ENCODE data around the gene ATE1.
A peak's percentile ranks its signal among the peaks of the same experiment; 100 is the strongest.
"Not testable (repeated sequence)": the region's sequence is repeated elsewhere in the genome, so short reads cannot be mapped to it uniquely, and the experiment has no call there.

Gene ATE1

GRCh38 chr10:121927841-121928527 is at the start of gene ATE1:
Gene ATE1, minus strand, starts transcription at chr10:121928031. Its CDS starts 82 bp downstream, at chr10:121927949.
- DNase-seq (ENCODE audit: low read depth) = peak; percentile 72

DNA sequence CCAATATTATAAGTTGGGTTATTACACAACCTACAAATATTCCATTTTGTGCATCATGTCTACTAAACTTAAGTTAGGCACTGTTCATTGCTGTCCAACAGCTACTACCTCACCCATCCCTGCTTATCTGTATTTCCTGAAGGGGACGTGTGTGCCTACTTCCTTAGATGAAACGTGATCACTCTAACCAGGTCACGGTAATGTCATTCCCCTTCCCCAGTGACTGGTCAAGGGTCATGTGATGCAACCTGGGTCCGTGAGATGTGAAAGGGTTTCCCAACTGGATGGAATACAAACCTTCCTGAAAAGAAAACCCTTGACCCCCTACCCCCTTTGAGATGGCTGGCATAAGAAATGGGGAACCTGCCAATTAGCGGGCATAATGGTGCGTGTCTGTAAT is 48.8 kb upstream of the ATE1 start:
- no peak for DNase-seq (ENCODE audit: low read depth)

DNA sequence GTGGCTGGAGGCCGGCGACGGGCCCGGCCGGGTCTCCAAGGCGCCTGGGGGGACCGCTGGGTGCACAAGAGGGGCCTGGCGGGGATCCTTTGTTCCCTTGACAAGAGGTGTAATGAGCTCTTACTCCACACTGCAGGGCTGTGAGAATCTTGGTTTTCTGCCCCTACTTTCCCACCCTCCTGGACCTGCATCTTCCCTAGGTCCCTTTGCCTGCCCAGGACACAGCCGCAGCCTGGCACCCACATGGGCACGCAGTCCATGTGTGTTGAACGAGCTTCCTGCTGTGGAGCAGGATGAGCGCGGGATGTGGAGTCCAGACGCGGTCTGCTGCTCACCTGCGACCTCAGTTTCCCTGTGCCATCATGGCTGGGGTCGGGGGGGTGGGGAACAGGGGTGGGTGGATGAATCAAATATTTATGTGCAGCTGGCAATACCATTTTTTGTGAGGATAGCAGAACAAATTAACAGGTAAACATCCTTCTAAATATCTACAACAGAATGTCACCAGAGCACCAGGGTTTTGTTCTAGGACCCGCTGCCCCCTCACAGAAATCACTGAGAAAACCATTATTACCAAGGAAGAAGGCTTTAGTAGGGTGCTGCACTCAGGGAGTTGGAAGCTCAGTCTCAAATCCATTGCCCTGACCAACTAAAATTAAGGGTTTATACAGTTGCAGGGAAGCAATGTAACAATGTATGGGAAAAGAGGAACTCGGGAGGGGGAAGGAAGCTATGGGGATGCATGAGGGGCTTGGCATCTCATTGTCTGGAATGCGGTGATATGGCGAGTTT is 47.7 kb upstream of the ATE1 start:
- no peak for DNase-seq (ENCODE audit: low read depth)

- DNase-seq (ENCODE audit: low read depth) = peak; percentile 62
Observed at GRCh38 chr10:121974535-121975294, 46.9 kb upstream of the ATE1 start, which contains the start of gene NSMCE4A. Gene NSMCE4A, minus strand, starts transcription at chr10:121975217. Its CDS starts 52 bp downstream, at chr10:121975165.

DNA sequence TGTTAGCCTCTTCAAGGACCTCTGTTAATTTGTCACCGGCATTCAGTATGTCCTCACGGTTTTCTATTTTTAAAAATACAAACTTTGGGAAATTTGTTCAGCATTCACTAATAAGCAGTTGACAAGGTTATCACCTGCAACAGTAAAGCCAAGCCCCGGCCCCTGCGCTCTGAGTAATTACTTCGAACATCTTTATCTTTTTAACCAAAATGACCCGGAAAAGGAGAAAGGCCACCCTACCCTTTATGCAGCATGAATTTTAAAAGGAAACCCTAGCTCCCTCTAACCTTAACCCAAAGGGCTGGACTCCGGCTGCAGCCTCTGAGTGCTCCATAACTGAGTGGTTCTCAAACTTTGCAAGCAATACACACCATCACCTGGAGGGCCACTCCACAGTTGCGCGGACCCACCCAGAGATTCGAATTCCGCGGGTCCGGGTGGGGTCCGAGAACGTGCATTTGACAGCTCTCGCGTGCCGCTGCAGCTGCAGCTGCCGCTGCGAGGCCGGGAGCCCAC is 46.2 kb upstream of the ATE1 start:
- DNase-seq (ENCODE audit: low read depth) = no peak

DNA sequence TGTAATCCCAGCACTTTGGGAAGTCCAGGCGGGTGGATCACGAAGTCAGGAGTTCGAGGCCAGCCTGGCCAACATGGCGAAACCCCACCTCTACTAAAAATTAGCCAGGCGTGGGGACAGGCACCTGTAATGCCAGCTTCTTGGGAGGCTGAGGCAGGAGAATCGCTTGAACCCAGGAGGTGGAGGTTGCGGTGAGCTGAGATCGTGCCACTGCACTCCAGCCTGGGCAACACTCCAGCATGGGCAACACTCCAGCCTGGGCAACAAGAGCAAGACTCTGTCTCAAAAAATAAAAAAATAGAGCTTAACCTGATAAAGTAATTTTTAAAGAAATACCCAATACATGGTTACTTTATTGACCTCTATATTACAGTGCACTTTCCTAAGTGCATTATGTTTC is 41.3 kb upstream of the ATE1 start:
- not testable (repeated sequence) for DNase-seq (ENCODE audit: low read depth)

- DNase-seq (ENCODE audit: low read depth) = no peak
Observed at GRCh38 chr10:121965996-121966395, 38.2 kb upstream of the ATE1 start.

DNA sequence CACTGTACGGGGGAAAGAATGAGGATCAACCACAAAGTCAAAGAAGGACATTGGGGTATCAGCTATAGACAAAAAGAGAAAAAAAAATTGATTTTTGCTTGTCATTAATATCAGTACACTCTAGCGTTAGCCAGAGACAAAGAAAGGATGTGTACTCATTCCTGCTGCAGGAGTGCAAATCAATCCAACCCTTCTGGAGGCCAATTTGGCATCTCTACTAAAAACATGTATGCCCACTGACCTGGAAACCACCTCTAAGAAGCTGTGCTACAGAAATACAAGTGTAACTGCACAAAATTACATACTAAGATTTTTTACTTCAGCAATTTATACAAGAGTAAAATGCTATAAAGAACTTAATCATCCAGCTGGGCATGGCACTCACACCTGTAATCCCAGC is 33.6 kb upstream of the ATE1 start:
- DNase-seq (ENCODE audit: low read depth) = no peak

DNA sequence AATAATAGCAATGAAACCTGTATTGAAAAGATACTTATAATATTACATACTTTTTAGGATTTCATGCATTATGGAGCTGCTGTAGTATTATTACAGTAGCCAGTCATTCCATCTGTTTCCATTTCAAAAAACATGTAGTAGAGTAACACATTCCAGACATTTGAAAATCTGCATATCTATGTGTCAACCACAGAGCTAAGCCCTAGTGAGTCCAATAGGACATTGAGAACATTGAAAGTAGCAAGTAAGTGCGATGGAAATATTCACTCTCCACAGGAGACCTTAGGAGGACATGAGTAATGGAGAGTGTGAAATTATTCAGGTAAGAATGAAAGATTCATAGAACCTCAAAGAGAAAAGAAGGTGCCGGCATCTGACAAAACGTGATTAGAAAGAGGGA is 31.8 kb upstream of the ATE1 start:
- DNase-seq (ENCODE audit: low read depth) = no peak

DNA sequence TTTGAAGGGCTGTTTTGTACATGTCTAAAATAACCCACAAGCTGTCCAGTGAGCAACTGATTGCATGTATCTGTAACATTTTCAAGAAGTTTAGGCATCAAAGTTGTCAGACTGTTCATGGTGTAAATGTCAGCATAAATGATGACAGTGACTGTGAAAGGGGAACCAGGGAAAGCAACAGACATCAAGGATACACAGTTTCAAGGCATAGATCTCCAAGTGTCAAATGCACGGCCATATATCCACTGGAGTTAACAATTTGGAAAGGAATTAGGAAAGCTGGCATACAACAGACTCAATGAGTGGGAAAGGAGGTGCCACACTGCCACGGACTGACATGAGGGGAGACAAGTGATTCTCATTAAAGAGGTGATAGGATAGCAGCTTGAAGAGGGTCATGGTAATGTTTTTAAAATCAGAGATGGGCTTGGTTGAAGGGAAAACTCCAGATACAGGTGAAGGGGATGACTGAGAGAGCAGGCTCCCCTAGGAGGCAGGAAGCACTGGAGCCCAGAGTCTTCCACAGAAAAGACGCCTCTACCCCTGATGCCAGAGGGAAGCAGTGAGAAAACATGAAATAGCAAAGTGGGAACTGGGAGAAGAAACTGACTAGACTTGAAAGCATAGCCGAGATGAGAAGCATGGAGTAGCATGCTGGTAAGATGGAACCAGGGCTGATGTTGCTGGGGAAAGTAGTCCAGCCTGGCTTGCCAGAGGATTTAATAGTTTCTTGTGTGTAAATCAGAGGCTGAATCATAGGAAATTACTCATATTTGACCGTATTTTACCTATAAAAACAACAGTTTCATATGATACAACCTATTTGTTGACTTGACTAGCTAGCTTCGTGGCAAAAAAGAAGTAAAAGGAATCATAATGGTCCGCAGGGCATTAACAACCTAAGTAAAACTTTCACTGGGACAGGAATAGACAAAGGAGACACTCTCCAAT is 28.6 kb upstream of the ATE1 start:
- no peak for DNase-seq (ENCODE audit: low read depth)

DNA sequence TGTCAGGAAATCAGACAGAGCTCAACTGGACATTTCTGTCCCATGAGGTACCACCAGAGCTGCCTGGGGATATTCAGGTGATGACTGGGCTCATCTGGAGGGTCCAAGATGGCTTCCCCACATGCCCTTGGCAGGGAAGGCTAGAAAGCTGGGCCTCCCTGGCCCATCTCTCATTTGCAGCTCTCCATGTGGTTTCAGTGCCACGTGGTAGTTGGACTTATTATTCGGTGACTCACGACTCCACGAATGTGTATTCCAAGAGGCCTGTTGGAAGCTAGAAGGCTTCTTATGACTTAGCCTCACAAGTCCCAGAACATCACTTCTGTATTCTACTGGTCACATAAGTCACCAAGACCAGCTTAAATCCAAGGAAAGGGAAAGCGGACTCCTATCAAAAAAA is 24.4 kb upstream of the ATE1 start:
- DNase-seq (ENCODE audit: low read depth) = no peak

- no peak for DNase-seq (ENCODE audit: low read depth)
Observed at GRCh38 chr10:121949451-121949850, 21.6 kb upstream of the ATE1 start.

GRCh38 chr10:121949049-121949448 is 21.2 kb upstream of the ATE1 start:
- DNase-seq (ENCODE audit: low read depth) = no peak

DNA sequence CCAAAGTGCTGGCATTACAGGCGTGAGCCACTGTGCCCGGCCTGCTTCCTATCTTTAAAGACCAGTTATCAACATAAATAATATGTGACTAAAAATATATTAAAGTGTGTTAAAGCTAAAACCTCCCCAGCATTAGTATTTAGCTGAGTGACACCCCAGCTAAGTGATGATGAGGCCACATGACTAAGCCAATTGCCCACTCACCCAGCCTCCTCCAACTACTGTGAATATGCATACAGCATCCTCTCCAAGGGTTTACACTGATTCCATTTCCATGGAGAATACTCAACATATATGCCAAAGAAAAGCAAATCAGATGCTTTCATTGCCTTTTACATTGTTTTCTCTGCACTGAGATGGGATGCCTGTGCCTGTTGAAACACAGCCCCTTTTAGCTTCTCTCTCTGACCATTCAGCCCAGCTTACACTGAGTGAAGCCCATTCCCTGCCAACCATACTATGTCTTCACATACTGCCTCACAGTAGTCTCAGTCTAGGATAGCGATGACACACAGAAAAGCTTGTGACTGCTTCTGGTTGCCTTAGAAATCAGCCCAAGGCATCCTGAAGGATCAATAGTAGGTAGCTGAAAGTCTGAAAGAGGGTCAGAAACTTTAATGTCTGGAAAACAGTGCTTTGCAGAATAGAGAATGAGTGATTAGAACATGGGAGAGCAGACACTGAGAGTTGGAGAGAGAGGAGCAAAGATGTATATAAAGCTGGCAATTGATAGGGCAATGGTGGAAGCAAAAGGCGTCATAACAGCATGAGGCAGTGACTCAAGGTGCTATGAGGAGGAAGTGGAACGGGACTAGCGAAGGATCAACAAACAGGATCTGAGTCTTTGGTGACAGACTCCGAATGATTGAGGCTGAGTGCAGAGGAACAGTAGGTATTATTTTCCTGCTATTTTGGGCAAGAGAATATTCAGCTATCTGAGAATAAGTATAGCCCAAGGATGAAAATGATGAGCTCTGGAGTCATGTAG is 19.8 kb upstream of the ATE1 start:
- DNase-seq (ENCODE audit: low read depth) = no peak

DNA sequence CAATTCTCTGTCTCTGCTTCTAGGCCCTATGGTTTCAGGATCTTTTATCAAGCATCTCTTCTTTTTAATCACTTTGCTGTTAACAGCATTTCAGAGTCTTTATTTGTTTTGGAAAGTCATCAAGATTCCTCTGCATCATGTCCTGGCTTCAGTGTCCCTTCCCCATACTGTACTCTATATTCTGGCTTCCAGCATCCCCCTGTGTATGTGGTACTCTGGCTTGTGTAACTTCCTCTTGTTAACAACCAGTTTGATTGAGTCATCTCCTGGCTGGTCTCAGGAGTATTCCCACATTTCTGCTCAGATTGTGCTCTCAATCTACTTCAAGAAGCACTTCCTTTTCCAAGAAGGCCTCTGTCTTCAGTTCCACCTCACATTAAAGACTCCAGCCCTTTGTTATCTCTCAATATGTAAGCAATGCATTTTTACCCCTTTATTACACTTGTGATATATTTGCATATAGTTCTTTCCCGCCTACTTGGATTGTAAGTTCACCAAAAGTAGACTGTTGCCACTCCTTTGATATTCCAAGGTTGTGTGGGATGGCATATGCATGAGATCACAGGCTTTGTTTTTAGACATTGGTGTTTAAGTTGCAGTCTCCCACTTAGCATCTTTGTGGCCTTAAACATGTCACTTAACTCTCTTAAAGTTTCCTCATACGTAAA is 15.1 kb upstream of the ATE1 start:
- DNase-seq (ENCODE audit: low read depth) = no peak

GRCh38 chr10:121941532-121941931 is 13.7 kb upstream of the ATE1 start:
- DNase-seq (ENCODE audit: low read depth) = no peak

GRCh38 chr10:121936295-121936694 is 8.5 kb upstream of the ATE1 start:
- no peak for DNase-seq (ENCODE audit: low read depth)

- no peak for DNase-seq (ENCODE audit: low read depth)
Observed at GRCh38 chr10:121935702-121936101, 7.9 kb upstream of the ATE1 start.

DNA sequence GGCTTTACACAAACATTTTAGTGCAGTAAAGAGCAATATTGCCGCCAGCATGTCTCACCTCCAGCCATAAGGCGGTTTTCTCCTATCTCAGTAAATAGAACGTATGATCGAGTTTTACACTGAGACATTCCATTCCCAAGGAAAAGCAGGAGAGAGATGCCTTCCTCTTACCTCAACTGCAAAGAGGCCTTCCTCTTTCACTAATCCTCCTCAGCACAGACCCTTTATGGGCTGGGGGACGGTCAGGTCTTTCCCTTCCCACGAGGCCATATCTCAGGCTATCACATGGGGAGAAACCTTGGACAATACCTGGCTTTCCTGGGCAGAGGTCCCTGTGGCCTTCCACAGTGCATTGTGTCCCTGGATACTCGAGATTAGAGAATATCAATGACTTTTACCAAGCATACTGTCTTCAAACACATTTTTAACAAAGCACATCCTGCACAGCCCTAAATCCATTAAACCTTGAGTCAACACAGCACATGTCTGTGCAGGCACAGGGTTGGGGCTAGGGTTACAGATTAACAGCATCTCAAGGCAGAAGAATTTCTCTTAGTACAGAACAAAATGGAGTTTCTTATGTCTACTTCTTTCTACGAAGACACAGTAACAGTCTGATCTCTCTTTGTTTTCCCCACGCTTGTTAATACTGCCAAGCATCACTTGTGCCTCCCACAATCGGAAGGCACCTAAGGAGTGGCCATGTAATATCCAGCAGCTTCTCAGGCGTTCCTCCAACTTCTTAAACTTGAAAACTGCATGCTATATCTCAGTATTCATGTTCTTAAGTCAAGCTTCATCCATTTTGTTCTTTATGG is 2.6 kb upstream of the ATE1 start:
- DNase-seq (ENCODE audit: low read depth) = not testable (repeated sequence)
